HCT116 (cell line): ENCODE measurements around the gene ANTXR2. TPM values are rescaled to one million over a fixed set of nuclear protein-coding genes. Genes with fewer than 3 reads are reported as not detected.

Experiments used
- ATAC-seq: fragments of 200-7000 bp; cut with Tn5 transposase; 2 replicates; pipeline ENCODE4 v1.9.1; 2020; ENCODE audit warnings: mild to moderate bottlenecking, moderate library complexity
- BruUV-seq: library from RNA; stranded (reverse); fragments of 400-500 nt; replicated peaks from 2 replicates; lab custom pipeline; 2021; lab: Mats Ljungman, UMichigan
- CTCF ChIA-PET: fragments of 300-600 bp; sonication (Branson Sonifier 250); formaldehyde crosslinking; loops from one replicate; lab custom pipeline; 2021; ENCODE audit warnings: antibody characterized with exemption; lab: Charles Lee
- POLR2A ChIA-PET: fragments of 300-600, 350-600 bp; sonication (Branson Sonifier 250); formaldehyde crosslinking; loops from one replicate; lab custom pipeline; 2021; ENCODE audit warnings: antibody characterized with exemption; lab: Charles Lee
- RAD21 ChIA-PET, 2 experiments: fragments of 300-600 bp; sonication (Branson Sonifier 250); formaldehyde crosslinking; loops; one replicate each; lab custom pipeline; 2023; ENCODE audit warnings: low total read pairs in 2 of 2; ENCODE audit not compliant: uncharacterized antibody in 2 of 2, unreplicated experiment in 2 of 2, low non-redundant PET in 1 of 2; lab: Charles Lee
- DNase-seq: peaks from one replicate; pipeline ENCODE4 v3.0.0-alpha.2; 2010; ENCODE audit warnings: low read depth, low spot score
- H2AFZ ChIP-seq: fragments of 200-600 bp; shearing (Covaris generic), sonication (generic); 2 replicates; pipeline ENCODE4 v1.6.1; 2017; ENCODE audit warnings: low read depth, mixed run types, mixed read lengths, antibody characterized with exemption, low read length; ENCODE audit not compliant: poor library complexity, severe bottlenecking
- H3K27ac ChIP-seq: 2 replicates; pipeline ENCODE4 v1.5.1; 2012; ENCODE audit warnings: low read depth, low read length
- H3K27me3 ChIP-seq: fragments of 200-600 bp; sonication (generic); 2 replicates; pipeline ENCODE4 v1.6.1; 2016; ENCODE audit warnings: mixed run types, low read length, mixed read lengths; ENCODE audit not compliant: insufficient read depth
- H3K36me3 ChIP-seq, 2 experiments: fragments of 200-500 bp in 1 of 2; fragments of 200-600 bp in 1 of 2; sonication (Bioruptor generic) in 1 of 2; sonication (generic) in 1 of 2; 2 replicates each; pipeline versions ENCODE4 v1.5.1 to v1.6.1; 2014 to 2016; ENCODE audit warnings: low read length in 2 of 2, inconsistent platforms in 1 of 2, mixed read lengths in 1 of 2, mixed run types in 1 of 2; ENCODE audit not compliant: insufficient read depth in 2 of 2, control insufficient read depth in 1 of 2
- H3K4me1 ChIP-seq, 2 experiments: fragments of 200-600 bp in 1 of 2; sonication (generic) in 1 of 2; 2 replicates each; pipeline versions ENCODE4 v1.5.1 to v1.6.1; 2012 to 2017; ENCODE audit warnings: low read length in 2 of 2, inconsistent platforms in 1 of 2, mild to moderate bottlenecking in 1 of 2, mixed read lengths in 1 of 2, mixed run types in 1 of 2, moderate library complexity in 1 of 2; ENCODE audit not compliant: insufficient read depth in 2 of 2, control insufficient read depth in 1 of 2
- H3K4me2 ChIP-seq: fragments of 200-600 bp; sonication (generic); 2 replicates; pipeline ENCODE4 v1.6.1; 2017; ENCODE audit warnings: mixed run types, low read length, mixed read lengths
- H3K4me3 ChIP-seq, 2 experiments: fragments of 200-600 bp in 1 of 2; sonication (generic) in 1 of 2; replicated peaks in 1 of 2; 2 replicates each; pipeline ENCODE4 v1.5.1; 2011 to 2016; ENCODE audit warnings: low read length in 2 of 2, control low read depth in 1 of 2, low read depth in 1 of 2, mild to moderate bottlenecking in 1 of 2, mixed read lengths in 1 of 2, mixed run types in 1 of 2
- H3K79me2 ChIP-seq: fragments of 200-600 bp; sonication (generic); 2 replicates; pipeline ENCODE4 v1.6.1; 2017; ENCODE audit warnings: mild to moderate bottlenecking, mixed run types, low read length, moderate library complexity, mixed read lengths; ENCODE audit not compliant: insufficient read depth
- H3K9ac ChIP-seq: fragments of 200-600 bp; sonication (generic); 2 replicates; pipeline ENCODE4 v1.6.1; 2016; ENCODE audit warnings: low read length, mixed read lengths
- H3K9me2 ChIP-seq: fragments of 200-600 bp; sonication (generic), shearing (Covaris generic); 2 replicates; pipeline ENCODE4 v1.6.1; 2017; ENCODE audit warnings: mixed run types, mild to moderate bottlenecking, moderate library complexity; ENCODE audit not compliant: insufficient read depth
- H3K9me3 ChIP-seq, 2 experiments: fragments of 200-500 bp in 1 of 2; fragments of 200-600 bp in 1 of 2; sonication (Bioruptor generic) in 1 of 2; sonication (generic) in 1 of 2; 2 replicates each; pipeline ENCODE4 v1.6.1; 2014 to 2017; ENCODE audit warnings: low read length in 2 of 2, mixed read lengths in 2 of 2, inconsistent platforms in 1 of 2, low read depth in 1 of 2, mild to moderate bottlenecking in 1 of 2, mixed run types in 1 of 2, moderate library complexity in 1 of 2; ENCODE audit not compliant: control insufficient read depth in 1 of 2, insufficient read depth in 1 of 2
- H4K20me1 ChIP-seq: fragments of 200-600 bp; sonication (generic), shearing (Covaris generic); 2 replicates; pipeline ENCODE4 v1.6.1; 2017; ENCODE audit warnings: mixed run types, mild to moderate bottlenecking, moderate library complexity; ENCODE audit not compliant: insufficient read depth
- CBX3 ChIP-seq: IDR thresholded peaks from 2 replicates; pipeline ENCODE4 v1.6.1; 2012; ENCODE audit warnings: low read depth
- CEBPB ChIP-seq: IDR thresholded peaks from 2 replicates; pipeline ENCODE4 v1.6.1; 2012; ENCODE audit warnings: low read depth
- EGR1 ChIP-seq: IDR thresholded peaks from 2 replicates; pipeline ENCODE4 v1.6.1; 2012; ENCODE audit warnings: low read depth
- ELF1 ChIP-seq: IDR thresholded peaks from 2 replicates; pipeline ENCODE4 v1.6.1; 2012; ENCODE audit warnings: low read depth, borderline replicate concordance
- EZH2 ChIP-seq: fragments of 200-600 bp; sonication (generic); IDR thresholded peaks from 2 replicates; pipeline ENCODE4 v1.6.1; 2017; ENCODE audit warnings: antibody characterized with exemption, mixed run types
- EZH2phosphoT487 ChIP-seq: fragments of 200-600 bp; IDR thresholded peaks from 2 replicates; pipeline ENCODE4 v1.6.1; 2018; ENCODE audit warnings: antibody characterized with exemption, borderline replicate concordance
- FOSL1 ChIP-seq: IDR thresholded peaks from 2 replicates; pipeline ENCODE4 v1.6.1; 2012; ENCODE audit warnings: low read depth
- POLR2AphosphoS5 ChIP-seq: IDR thresholded peaks from 2 replicates; pipeline ENCODE4 v1.6.1; 2011; ENCODE audit warnings: mild to moderate bottlenecking, low read depth, low read length, moderate library complexity
- SIN3A ChIP-seq: IDR thresholded peaks from 2 replicates; pipeline ENCODE4 v1.6.1; 2012; ENCODE audit warnings: low read depth
- SRF ChIP-seq: IDR thresholded peaks from 2 replicates; pipeline ENCODE4 v1.6.1; 2012; ENCODE audit warnings: low read depth
- TCF7L2 ChIP-seq: IDR thresholded peaks from 2 replicates; pipeline ENCODE4 v1.7.0; 2011; ENCODE audit warnings: borderline replicate concordance, inconsistent platforms; ENCODE audit not compliant: insufficient read depth, insufficient read length; ENCODE audit errors: extremely low read depth
- YY1 ChIP-seq: IDR thresholded peaks from 2 replicates; pipeline ENCODE4 v1.6.1; 2011; ENCODE audit warnings: low read length, low read depth, moderate library complexity, mild to moderate bottlenecking; ENCODE audit not compliant: insufficient replicate concordance; ENCODE audit errors: extremely low read depth
- ZFX ChIP-seq: fragments of 450-650 bp; IDR thresholded peaks from 2 replicates; pipeline ENCODE4 v1.6.1; 2017
- ZNF274 ChIP-seq: fragments of 200-500 bp; sonication (Bioruptor generic); IDR thresholded peaks from 2 replicates; pipeline ENCODE4 v1.6.1; 2014; ENCODE audit warnings: mild to moderate bottlenecking, low read depth, low read length, inconsistent platforms
- intact Hi-C: fragments of 100-400 bp; cut with micrococcal nuclease; formaldehyde crosslinking; loops from 2 replicates; pipeline ENCODE4 v1.10.0; 2022
- total RNA-seq: library from RNA; stranded (reverse); gene quantifications from one replicate; pipeline ENCODE4 v1.2.1, GENCODE V29; 2021; ENCODE audit not compliant: unreplicated experiment
- TF ChIP-seq, protein P1 (sequence below): IDR thresholded peaks from 2 replicates; pipeline ENCODE4 v1.6.1; 2012
- TF ChIP-seq, protein P2 (sequence below): IDR thresholded peaks from 2 replicates; pipeline ENCODE4 v1.6.1; 2012
- TF ChIP-seq, protein P3 (sequence below): IDR thresholded peaks from 2 replicates; pipeline ENCODE4 v1.6.1; 2011; ENCODE audit warnings: mild to moderate bottlenecking, low read length, moderate library complexity; ENCODE audit not compliant: insufficient replicate concordance; ENCODE audit errors: extremely low read depth
- TF ChIP-seq, protein P4 (sequence below), 3 experiments: fragments of 200-600 bp in 1 of 3; sonication (generic) in 1 of 3; IDR thresholded peaks in 2 of 3; conservative IDR thresholded peaks in 1 of 3; 2 replicates each; pipeline ENCODE4 v1.5.1; 2012 to 2017; ENCODE audit warnings: low read depth in 2 of 3, low read length in 2 of 3, antibody characterized with exemption in 1 of 3, borderline replicate concordance in 1 of 3, control low read depth in 1 of 3, mild to moderate bottlenecking in 1 of 3, mixed read lengths in 1 of 3, mixed run types in 1 of 3, moderate library complexity in 1 of 3; ENCODE audit not compliant: insufficient read depth in 1 of 3

ANTXR2 gene
- total RNA-seq, 1 experiment from 2014 or later = 6.3 TPM

DNA sequence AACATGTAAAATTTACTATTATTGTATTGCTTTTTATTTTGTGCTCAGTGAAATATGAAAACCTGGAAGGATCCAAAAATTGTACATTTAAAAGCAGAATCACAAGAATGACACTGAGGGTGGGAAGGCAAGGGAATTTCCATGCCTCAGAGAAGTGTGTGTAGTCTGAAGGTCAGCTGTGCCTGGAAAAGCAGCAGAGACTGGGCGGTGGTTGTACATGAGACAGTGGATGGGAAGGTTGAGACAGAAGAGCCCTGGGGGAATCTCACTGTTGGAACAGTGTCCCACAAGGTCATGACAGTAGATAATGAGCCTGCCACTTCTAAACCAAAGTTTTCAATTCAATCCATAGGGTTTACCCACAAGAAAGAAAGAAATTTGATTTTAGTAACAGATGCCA is 17.1 kb upstream of the ANTXR2 start:
- Histone ChIP-seq H2AFZ (no peak overlapping the region), H3K9ac (no peak overlapping the region), H3K9me3 (no peaks in the 10 kb centered on the region), H3K4me3 (no peak overlapping the region), H4K20me1 (no peaks in the 10 kb centered on the region), H3K27me3 (no peaks in the 10 kb centered on the region), H3K27ac (no peak overlapping the region), H3K79me2 (no peaks in the 10 kb centered on the region), H3K36me3 (no peaks in the 10 kb centered on the region), H3K4me1 (no peaks in the 10 kb centered on the region), H3K4me2 (no peak overlapping the region), H3K9me2 (no peaks in the 10 kb centered on the region)
- ChIA-PET RAD21 (no interaction called here), POLR2A (no interaction called here), CTCF (no interaction called here)
- no peak for TF ChIP-seq CBX3
- TF ChIP-seq EZH2 = no peak
- TF ChIP-seq, protein P1, sequence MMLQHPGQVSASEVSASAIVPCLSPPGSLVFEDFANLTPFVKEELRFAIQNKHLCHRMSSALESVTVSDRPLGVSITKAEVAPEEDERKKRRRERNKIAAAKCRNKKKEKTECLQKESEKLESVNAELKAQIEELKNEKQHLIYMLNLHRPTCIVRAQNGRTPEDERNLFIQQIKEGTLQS = no peak
- TF ChIP-seq FOSL1 = no peak
- intact Hi-C loops = no loop called here
- no TSS peak for BruUV-seq
- ATAC-seq (no peak), DNase-seq (no peak)

DNA sequence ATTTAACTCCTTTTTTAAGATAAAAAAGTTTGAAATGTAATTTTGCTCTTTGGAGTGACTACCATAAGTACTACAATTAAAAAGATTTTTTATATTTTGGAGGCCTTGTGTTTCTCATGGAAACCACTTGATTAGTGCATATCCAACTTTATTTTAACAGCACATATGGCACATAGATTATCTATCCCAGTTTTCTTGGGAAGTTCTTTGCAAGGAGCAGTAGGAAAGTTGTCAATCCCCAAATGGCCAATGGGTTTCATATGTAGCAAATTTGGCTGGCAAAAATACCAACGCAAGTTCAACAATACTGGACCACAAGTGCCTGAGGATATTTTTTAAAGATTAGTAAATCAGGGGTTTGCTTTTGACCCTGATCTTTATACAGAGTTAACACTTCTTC is 15.4 kb upstream of the ANTXR2 start:
- no peak overlapping the region for H2AFZ ChIP-seq
- no peak overlapping the region for H3K27ac ChIP-seq
- intact Hi-C loops = no loop called here
- CTCF ChIA-PET = no interaction called here
- DNase-seq (no peak), ATAC-seq (no peak)
- H4K20me1 ChIP-seq = no peaks in the 10 kb centered on the region
- H3K4me3 ChIP-seq = no peak overlapping the region
- no peaks in the 10 kb centered on the region for H3K4me1 ChIP-seq
- no TSS peak for BruUV-seq
- no peaks in the 10 kb centered on the region for H3K9me3 ChIP-seq
- no peaks in the 10 kb centered on the region for H3K27me3 ChIP-seq
- no peaks in the 10 kb centered on the region for H3K79me2 ChIP-seq
- H3K9ac ChIP-seq = no peak overlapping the region
- no peaks in the 10 kb centered on the region for H3K9me2 ChIP-seq
- no peak overlapping the region for H3K4me2 ChIP-seq
- RAD21 ChIA-PET = no interaction called here
- H3K36me3 ChIP-seq = no peaks in the 10 kb centered on the region
- POLR2A ChIA-PET = no interaction called here
- no peak for TF ChIP-seq YY1
- TF ChIP-seq, protein P2, sequence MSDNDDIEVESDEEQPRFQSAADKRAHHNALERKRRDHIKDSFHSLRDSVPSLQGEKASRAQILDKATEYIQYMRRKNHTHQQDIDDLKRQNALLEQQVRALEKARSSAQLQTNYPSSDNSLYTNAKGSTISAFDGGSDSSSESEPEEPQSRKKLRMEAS = no peak
- no peak for TF ChIP-seq SIN3A
- TF ChIP-seq EGR1 = no peak
- TF ChIP-seq CBX3 = no peak
- no peak for TF ChIP-seq EZH2
- TF ChIP-seq TCF7L2 = no peak
- no peak for TF ChIP-seq ZNF274
- no peak for TF ChIP-seq SRF
- no peak for TF ChIP-seq ELF1
- TF ChIP-seq EZH2phosphoT487 = no peak
- TF ChIP-seq, protein P3, sequence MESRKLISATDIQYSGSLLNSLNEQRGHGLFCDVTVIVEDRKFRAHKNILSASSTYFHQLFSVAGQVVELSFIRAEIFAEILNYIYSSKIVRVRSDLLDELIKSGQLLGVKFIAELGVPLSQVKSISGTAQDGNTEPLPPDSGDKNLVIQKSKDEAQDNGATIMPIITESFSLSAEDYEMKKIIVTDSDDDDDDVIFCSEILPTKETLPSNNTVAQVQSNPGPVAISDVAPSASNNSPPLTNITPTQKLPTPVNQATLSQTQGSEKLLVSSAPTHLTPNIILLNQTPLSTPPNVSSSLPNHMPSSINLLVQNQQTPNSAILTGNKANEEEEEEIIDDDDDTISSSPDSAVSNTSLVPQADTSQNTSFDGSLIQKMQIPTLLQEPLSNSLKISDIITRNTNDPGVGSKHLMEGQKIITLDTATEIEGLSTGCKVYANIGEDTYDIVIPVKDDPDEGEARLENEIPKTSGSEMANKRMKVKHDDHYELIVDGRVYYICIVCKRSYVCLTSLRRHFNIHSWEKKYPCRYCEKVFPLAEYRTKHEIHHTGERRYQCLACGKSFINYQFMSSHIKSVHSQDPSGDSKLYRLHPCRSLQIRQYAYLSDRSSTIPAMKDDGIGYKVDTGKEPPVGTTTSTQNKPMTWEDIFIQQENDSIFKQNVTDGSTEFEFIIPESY = no peak
- TF ChIP-seq, protein P4, sequence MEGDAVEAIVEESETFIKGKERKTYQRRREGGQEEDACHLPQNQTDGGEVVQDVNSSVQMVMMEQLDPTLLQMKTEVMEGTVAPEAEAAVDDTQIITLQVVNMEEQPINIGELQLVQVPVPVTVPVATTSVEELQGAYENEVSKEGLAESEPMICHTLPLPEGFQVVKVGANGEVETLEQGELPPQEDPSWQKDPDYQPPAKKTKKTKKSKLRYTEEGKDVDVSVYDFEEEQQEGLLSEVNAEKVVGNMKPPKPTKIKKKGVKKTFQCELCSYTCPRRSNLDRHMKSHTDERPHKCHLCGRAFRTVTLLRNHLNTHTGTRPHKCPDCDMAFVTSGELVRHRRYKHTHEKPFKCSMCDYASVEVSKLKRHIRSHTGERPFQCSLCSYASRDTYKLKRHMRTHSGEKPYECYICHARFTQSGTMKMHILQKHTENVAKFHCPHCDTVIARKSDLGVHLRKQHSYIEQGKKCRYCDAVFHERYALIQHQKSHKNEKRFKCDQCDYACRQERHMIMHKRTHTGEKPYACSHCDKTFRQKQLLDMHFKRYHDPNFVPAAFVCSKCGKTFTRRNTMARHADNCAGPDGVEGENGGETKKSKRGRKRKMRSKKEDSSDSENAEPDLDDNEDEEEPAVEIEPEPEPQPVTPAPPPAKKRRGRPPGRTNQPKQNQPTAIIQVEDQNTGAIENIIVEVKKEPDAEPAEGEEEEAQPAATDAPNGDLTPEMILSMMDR (IDR thresholded peaks at IDR 0.05 in 2 of 3, conservative IDR thresholded peaks at IDR 0.05 in 1 of 3; ENCODE audit: borderline replicate concordance in 1 of 3, insufficient read depth in 1 of 3, low read depth in 2 of 3, low read length in 2 of 3) = no peak
- no peak for TF ChIP-seq POLR2AphosphoS5
- no peak for TF ChIP-seq ZFX
- TF ChIP-seq CEBPB = no peak
